Loucy (cell line): Measurements from ENCODE around the gene KYNU.

Experiments used
- H2AFZ ChIP-seq: fragments of 200-600 bp; sonication (generic); 2 replicates; pipeline ENCODE4 v1.6.0; 2016; ENCODE audit warnings: antibody characterized with exemption, mild to moderate bottlenecking, low read length, moderate library complexity
- H3F3A ChIP-seq: fragments of 200-600 bp; 2 replicates; pipeline ENCODE4 v1.6.0; 2016; ENCODE audit warnings: antibody characterized with exemption, low read depth, mild to moderate bottlenecking
- H3K27me3 ChIP-seq: fragments of 200-600 bp; sonication (generic); 2 replicates; pipeline ENCODE4 v1.6.1; 2014; ENCODE audit warnings: low read length, mild to moderate bottlenecking; ENCODE audit not compliant: insufficient read depth, poor library complexity, severe bottlenecking
- H3K36me3 ChIP-seq: fragments of 200-600 bp; sonication (generic); 2 replicates; pipeline ENCODE4 v1.6.1; 2016; ENCODE audit warnings: low read length; ENCODE audit not compliant: insufficient read depth
- H3K4me1 ChIP-seq: fragments of 200-600 bp; sonication (generic); 2 replicates; pipeline ENCODE4 v1.5.1; 2014; ENCODE audit warnings: low read length, mild to moderate bottlenecking; ENCODE audit not compliant: insufficient read depth, poor library complexity, severe bottlenecking
- H3K4me2 ChIP-seq: fragments of 200-600 bp; sonication (generic); 2 replicates; pipeline ENCODE4 v1.6.0; 2014; ENCODE audit warnings: antibody characterized with exemption, low read length, low read depth, mild to moderate bottlenecking; ENCODE audit not compliant: poor library complexity, severe bottlenecking
- H3K4me3 ChIP-seq: fragments of 200-600 bp; sonication (generic); 2 replicates; pipeline ENCODE4 v1.5.1; 2014; ENCODE audit warnings: low read length, mild to moderate bottlenecking, mixed read lengths; ENCODE audit not compliant: poor library complexity, severe bottlenecking
- H3K79me2 ChIP-seq: fragments of 200-600 bp; sonication (generic); 2 replicates; pipeline ENCODE4 v1.6.1; 2014; ENCODE audit warnings: low read length; ENCODE audit not compliant: insufficient read depth
- H3K9ac ChIP-seq: fragments of 200-600 bp; sonication (generic); 2 replicates; pipeline ENCODE4 v1.6.0; 2014; ENCODE audit warnings: mild to moderate bottlenecking, low read depth, low read length, moderate library complexity; ENCODE audit not compliant: poor library complexity, severe bottlenecking
- H3K9me2 ChIP-seq: fragments of 200-600 bp; sonication (generic); replicated peaks from 2 replicates; pipeline ENCODE4 v1.6.1; 2016; ENCODE audit warnings: low read depth, low read length, mixed read lengths
- H3K9me3 ChIP-seq: fragments of 200-600 bp; sonication (generic); 2 replicates; pipeline ENCODE4 v1.6.1; 2014; ENCODE audit warnings: mild to moderate bottlenecking, antibody characterized with exemption, low read length, low read depth; ENCODE audit not compliant: insufficient read depth
- H4K20me1 ChIP-seq: fragments of 200-600 bp; sonication (generic); 2 replicates; pipeline ENCODE4 v1.6.0; 2014; ENCODE audit warnings: antibody characterized with exemption, low read length, mild to moderate bottlenecking; ENCODE audit not compliant: insufficient read depth, poor library complexity, severe bottlenecking
- EZH2phosphoT487 ChIP-seq: fragments of 200-600 bp; IDR thresholded peaks from 2 replicates; pipeline ENCODE4 v1.6.1; 2018; ENCODE audit warnings: antibody characterized with exemption, mild to moderate bottlenecking, moderate library complexity, borderline replicate concordance
- TF ChIP-seq, protein P1 (sequence below): fragments of 200-600 bp; sonication (generic); conservative IDR thresholded peaks from 2 replicates; pipeline ENCODE4 v1.5.1; 2014; ENCODE audit warnings: mild to moderate bottlenecking, antibody characterized with exemption, low read length

KYNU gene

DNA sequence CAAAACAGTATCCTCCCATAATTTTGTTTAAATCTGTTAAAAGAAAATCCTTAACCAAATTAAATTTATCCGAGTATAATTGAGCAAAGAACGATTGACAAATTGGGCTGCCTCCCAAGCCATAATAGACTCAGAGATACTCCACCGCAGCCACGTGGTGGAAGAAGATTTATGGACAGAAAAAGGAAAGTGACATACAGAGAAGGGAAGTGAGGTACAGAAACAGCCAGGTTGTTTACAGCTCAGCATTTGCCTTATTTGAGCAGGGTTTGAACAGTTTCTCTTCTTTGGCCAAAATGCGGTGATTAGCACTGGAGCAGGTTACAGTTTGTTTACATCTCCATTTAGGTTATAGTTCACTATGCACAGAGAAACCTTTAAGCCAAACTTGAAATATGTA is 60.8 kb downstream of the KYNU start:
- no peak for TF ChIP-seq EZH2phosphoT487
- Histone ChIP-seq H3K79me2 (no peaks in the 10 kb centered on the region), H3K9me3 (no peaks in the 10 kb centered on the region), H3K9ac (no peak overlapping the region), H3K4me3 (no peak overlapping the region), H2AFZ (no peak overlapping the region), H3K4me2 (no peak overlapping the region), H3K9me2 (no peaks in the 10 kb centered on the region), H3K36me3 (no peaks in the 10 kb centered on the region), H4K20me1 (no peaks in the 10 kb centered on the region), H3F3A (no peaks in the 10 kb centered on the region), H3K27me3 (no peaks in the 10 kb centered on the region), H3K4me1 (no peaks in the 10 kb centered on the region)

- Histone ChIP-seq H4K20me1 (no peaks in the 10 kb centered on the region), H3F3A (no peaks in the 10 kb centered on the region), H3K9ac (no peak overlapping the region), H3K9me3 (no peaks in the 10 kb centered on the region), H3K36me3 (no peaks in the 10 kb centered on the region), H3K9me2 (no peaks in the 10 kb centered on the region), H3K4me1 (no peaks in the 10 kb centered on the region), H3K27me3 (no peaks in the 10 kb centered on the region), H3K79me2 (no peaks in the 10 kb centered on the region), H3K4me2 (no peak overlapping the region), H2AFZ (no peak overlapping the region), H3K4me3 (no peak overlapping the region)
- no peak for TF ChIP-seq EZH2phosphoT487
Measured at GRCh38 chr2:142940606-142941223, 63.3 kb downstream of the KYNU start.

DNA sequence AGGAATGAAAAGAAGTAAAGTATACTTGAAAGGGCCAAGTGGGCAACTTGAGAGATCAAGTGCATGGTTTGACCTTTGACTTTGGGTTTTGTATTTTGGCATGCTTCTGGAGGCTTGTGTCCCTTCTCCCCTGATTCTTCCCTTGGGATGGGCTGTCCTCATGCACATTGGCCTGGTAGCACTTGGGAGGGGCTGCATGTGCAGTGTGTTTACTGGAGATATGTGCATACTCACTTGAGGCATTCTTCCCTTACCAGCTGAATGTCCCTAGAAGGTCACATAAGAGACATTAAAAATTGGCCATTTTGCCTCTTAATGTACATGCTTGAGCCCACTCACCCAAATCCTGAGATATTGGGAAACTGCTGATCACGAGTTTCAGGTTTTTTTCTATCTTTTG is 65.2 kb downstream of the KYNU start:
- H3K36me3 ChIP-seq, result no peaks in the 10 kb centered on the region
- no peak overlapping the region for H3K4me3 ChIP-seq
- H2AFZ ChIP-seq, result no peak overlapping the region
- H3K4me2 ChIP-seq, result no peak overlapping the region
- no peaks in the 10 kb centered on the region for H3K4me1 ChIP-seq
- no peaks in the 10 kb centered on the region for H3F3A ChIP-seq
- H3K9me2 ChIP-seq, result no peaks in the 10 kb centered on the region
- H3K9ac ChIP-seq, result no peak overlapping the region
- H3K9me3 ChIP-seq, result no peaks in the 10 kb centered on the region
- no peaks in the 10 kb centered on the region for H3K79me2 ChIP-seq
- TF ChIP-seq EZH2phosphoT487, result no peak
- TF ChIP-seq, protein P1, sequence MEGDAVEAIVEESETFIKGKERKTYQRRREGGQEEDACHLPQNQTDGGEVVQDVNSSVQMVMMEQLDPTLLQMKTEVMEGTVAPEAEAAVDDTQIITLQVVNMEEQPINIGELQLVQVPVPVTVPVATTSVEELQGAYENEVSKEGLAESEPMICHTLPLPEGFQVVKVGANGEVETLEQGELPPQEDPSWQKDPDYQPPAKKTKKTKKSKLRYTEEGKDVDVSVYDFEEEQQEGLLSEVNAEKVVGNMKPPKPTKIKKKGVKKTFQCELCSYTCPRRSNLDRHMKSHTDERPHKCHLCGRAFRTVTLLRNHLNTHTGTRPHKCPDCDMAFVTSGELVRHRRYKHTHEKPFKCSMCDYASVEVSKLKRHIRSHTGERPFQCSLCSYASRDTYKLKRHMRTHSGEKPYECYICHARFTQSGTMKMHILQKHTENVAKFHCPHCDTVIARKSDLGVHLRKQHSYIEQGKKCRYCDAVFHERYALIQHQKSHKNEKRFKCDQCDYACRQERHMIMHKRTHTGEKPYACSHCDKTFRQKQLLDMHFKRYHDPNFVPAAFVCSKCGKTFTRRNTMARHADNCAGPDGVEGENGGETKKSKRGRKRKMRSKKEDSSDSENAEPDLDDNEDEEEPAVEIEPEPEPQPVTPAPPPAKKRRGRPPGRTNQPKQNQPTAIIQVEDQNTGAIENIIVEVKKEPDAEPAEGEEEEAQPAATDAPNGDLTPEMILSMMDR, result no peak
- H3K27me3 ChIP-seq, result no peaks in the 10 kb centered on the region
- no peaks in the 10 kb centered on the region for H4K20me1 ChIP-seq

GRCh38 chr2:142944264-142944663 is 66.8 kb downstream of the KYNU start:
- Histone ChIP-seq H3K79me2 (no peaks in the 10 kb centered on the region), H3K9ac (no peak overlapping the region), H3K4me3 (no peak overlapping the region), H3K27me3 (no peaks in the 10 kb centered on the region), H3K36me3 (no peaks in the 10 kb centered on the region), H3F3A (no peaks in the 10 kb centered on the region), H3K4me1 (no peaks in the 10 kb centered on the region), H2AFZ (no peak overlapping the region), H3K9me2 (no peaks in the 10 kb centered on the region), H4K20me1 (no peaks in the 10 kb centered on the region), H3K4me2 (no peak overlapping the region), H3K9me3 (no peaks in the 10 kb centered on the region)
- no peak for TF ChIP-seq EZH2phosphoT487
- TF ChIP-seq, protein P1, result no peak
